Spleen (tissue), 11 donors: Measurements from ENCODE around the gene UBR1. TPM values are rescaled to one million over a fixed set of nuclear protein-coding genes. Genes with fewer than 3 reads are reported as not detected.

ENCODE experiments used
- DNase-seq: peaks from one replicate; pipeline ENCODE4 v3.0.0-alpha.2; 2020
- H3K27ac ChIP-seq, 8 donors: fragments of 200-600 bp; sonication (generic) in 7 of 8; 1 replicate in 4 of 8; 2 replicates in 4 of 8; pipeline versions ENCODE4 v1.5.0 to v1.8.0; 2016 to 2021; ENCODE audit warnings: inconsistent platforms in 4 of 8, mild to moderate bottlenecking in 4 of 8, moderate library complexity in 1 of 8
- H3K27me3 ChIP-seq, 7 donors: fragments of 200-600 bp; sonication (generic) in 6 of 7; replicated peaks in 1 of 7; 1 replicate in 4 of 7; 2 replicates in 3 of 7; pipeline versions ENCODE4 v1.5.0 to v1.8.0; 2016 to 2021; ENCODE audit warnings: inconsistent platforms in 3 of 7, mild to moderate bottlenecking in 1 of 7
- H3K36me3 ChIP-seq, 6 donors: fragments of 200-600 bp; sonication (generic) in 5 of 6; 1 replicate in 4 of 6; 2 replicates in 2 of 6; pipeline versions ENCODE4 v1.5.0 to v1.8.0; 2016 to 2021; ENCODE audit warnings: inconsistent platforms in 2 of 6
- H3K4me1 ChIP-seq, 6 donors: fragments of 200-600 bp; sonication (generic) in 5 of 6; 1 replicate in 3 of 6; 2 replicates in 3 of 6; pipeline versions ENCODE4 v1.5.0 to v1.8.0; 2016 to 2021; ENCODE audit warnings: inconsistent platforms in 3 of 6
- H3K4me3 ChIP-seq, 8 donors: fragments of 200-600 bp; sonication (generic) in 7 of 8; 1 replicate in 4 of 8; 2 replicates in 4 of 8; pipeline versions ENCODE4 v1.5.0 to v1.8.0; 2016 to 2021; ENCODE audit warnings: inconsistent platforms in 4 of 8, mild to moderate bottlenecking in 4 of 8, moderate library complexity in 2 of 8
- H3K9me3 ChIP-seq, 8 donors: fragments of 200-600 bp; sonication (generic) in 7 of 8; 1 replicate in 4 of 8; 2 replicates in 4 of 8; pipeline versions ENCODE4 v1.5.0 to v1.8.0; 2016 to 2021; ENCODE audit warnings: inconsistent platforms in 4 of 8
- CTCF ChIP-seq, 11 experiments: fragments of 200-600 bp in 7 of 11; fragments of 450-650 bp in 4 of 11; sonication (generic) in 4 of 11; IDR thresholded peaks in 8 of 11; conservative IDR thresholded peaks in 3 of 11; 1 replicate in 7 of 11; 2 replicates in 4 of 11; pipeline versions ENCODE4 v1.4.0 to v1.8.0; 2016 to 2021; ENCODE audit warnings: antibody characterized with exemption in 11 of 11, inconsistent platforms in 4 of 11, mild to moderate bottlenecking in 1 of 11
- POLR2A ChIP-seq, 3 donors: fragments of 450-650 bp; IDR thresholded peaks; one replicate each; pipeline ENCODE4 v1.5.1; 2017; ENCODE audit warnings: antibody characterized with exemption in 3 of 3, mild to moderate bottlenecking in 1 of 3
- POLR2AphosphoS5 ChIP-seq, 3 donors: sonication (generic); formaldehyde crosslinking; IDR thresholded peaks; one replicate each; pipeline ENCODE4 v1.5.1; 2017; ENCODE audit warnings: antibody characterized with exemption in 3 of 3
- WGBS, 5 donors: extraction: QIAGEN DNeasy Blood & Tissue Kit in 3 of 5; methylation state at CpG; one replicate each; pipeline versions ENCODE4 v1.1.5 to v1.1.7; 2013 to 2018; 5-methylcytosine and 5-hydroxymethylcytosine counted together
- intact Hi-C: fragments of 100-400 bp; cut with DNase I; formaldehyde crosslinking; loops from one replicate; pipeline ENCODE4 v1.15.0; 2023; ENCODE audit warnings: low total_unique reads
- polyA plus RNA-seq, 3 donors: library from polyadenylated mRNA; stranded (reverse); fragments of 200-250 nt; gene quantifications; one replicate each; pipeline ENCODE4 v1.2.1, GENCODE V29; 2013
- total RNA-seq, 7 donors: library from RNA; depleted of rRNA in 3 of 7; stranded (reverse); fragments of >200 nt in 3 of 7; fragmentation: NEBNext Ultra II Directional in 4 of 7; extraction: Animal tissue kit (Norgen Biotek cat#: 25700) in 4 of 7; gene quantifications; one replicate each; pipeline versions ENCODE4 v1.1.0 to v1.2.1, GENCODE V29; 2016 to 2021
- donor health status: healthy with polysubstance abuse.
- donor health status: DM: no; HTN: no; CAD: no; lungs with moderate emphysema.
- donor health status: DM: no; HTN: no; CAD: no.
- donor health status: Bipolar disorder and iron deficiency.
- donor health status: healthy.
- donor health status: DM: no; HTN: no; CAD: no.
- donor health status: DM: yes; HTN: yes; CAD: no.

The UBR1 gene
- total and polyA plus RNA-seq, 10 donors: 4.3 to 69.2 (median 38.8) TPM

GRCh38 chr15:43105077-43105736, 631 bp downstream of the UBR1 start:
- intact Hi-C loops: no loop called here
- TF ChIP-seq POLR2A (IDR thresholded peaks at IDR 0.05) (no peak), POLR2AphosphoS5 (IDR thresholded peaks at IDR 0.05) (no peak), CTCF (IDR thresholded peaks at IDR 0.05 in 8 of 11, conservative IDR thresholded peaks at IDR 0.05 in 3 of 11) (no peak)
- no peak for DNase-seq

DNA sequence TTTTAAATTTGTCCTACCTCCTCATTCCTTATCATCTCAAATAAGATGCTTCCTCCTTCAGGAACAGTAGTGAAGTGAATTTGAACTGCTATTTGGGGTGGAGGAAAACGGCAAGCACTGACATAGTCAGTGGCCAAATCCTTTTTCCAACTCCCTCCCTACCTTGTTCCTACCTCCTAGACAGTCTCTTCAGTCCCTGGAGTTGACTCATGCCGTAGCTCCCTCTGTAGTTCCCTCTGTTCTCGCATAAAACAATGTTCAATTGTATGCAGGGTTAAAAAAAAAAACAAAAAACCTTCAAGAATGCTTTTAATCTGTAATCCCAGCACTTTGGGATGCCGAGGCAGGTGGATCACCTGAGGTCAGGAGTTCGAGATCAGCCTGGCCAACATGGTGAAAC, 1.4 kb downstream of the UBR1 start:
- DNase-seq: no peak
- 53 to 73% (median 60%) methylated on average over 5 of the region's 5 CpGs for whole genome bisulfite sequencing, 5 donors
- no peaks in the 10 kb centered on the region for H3K9me3 ChIP-seq
- peaks cover 0 to 37% (median 14%) of the 10 kb centered on the region in 6 donors for H3K36me3 ChIP-seq
- H3K4me1 ChIP-seq: peaks cover 17 to 82% (median 43%) of the 10 kb centered on the region in 6 donors
- H3K4me3 ChIP-seq: peak overlapping the region in 6 of 8 donors; percentile 61 to 82 (median 68)
- no peak for TF ChIP-seq POLR2A (IDR thresholded peaks at IDR 0.05)
- no peak for TF ChIP-seq POLR2AphosphoS5 (IDR thresholded peaks at IDR 0.05)
- TF ChIP-seq CTCF (IDR thresholded peaks at IDR 0.05 in 8 of 11, conservative IDR thresholded peaks at IDR 0.05 in 3 of 11): no peak
- peak overlapping the region in 2 of 8 donors; percentile 26 to 95 for H3K27ac ChIP-seq
- intact Hi-C loops: no loop called here
- no peaks in the 10 kb centered on the region for H3K27me3 ChIP-seq

More at GRCh38 chr15:43105077-43105736, 631 bp downstream of the UBR1 start:
- WGBS, 5 donors: 10 to 14% (median 12%) methylated on average over 11 of the region's 11 CpGs
- Histone ChIP-seq H3K4me1 (peaks cover 17 to 75% (median 42%) of the 10 kb centered on the region in 6 donors), H3K27me3 (no peaks in the 10 kb centered on the region), H3K9me3 (no peaks in the 10 kb centered on the region), H3K36me3 (peaks cover 0 to 29% (median 12%) of the 10 kb centered on the region in 6 donors), H3K27ac (peak overlapping the region; percentile 72 to 95 (median 92)), H3K4me3 (peak overlapping the region; percentile 61 to 82 (median 68))

DNA sequence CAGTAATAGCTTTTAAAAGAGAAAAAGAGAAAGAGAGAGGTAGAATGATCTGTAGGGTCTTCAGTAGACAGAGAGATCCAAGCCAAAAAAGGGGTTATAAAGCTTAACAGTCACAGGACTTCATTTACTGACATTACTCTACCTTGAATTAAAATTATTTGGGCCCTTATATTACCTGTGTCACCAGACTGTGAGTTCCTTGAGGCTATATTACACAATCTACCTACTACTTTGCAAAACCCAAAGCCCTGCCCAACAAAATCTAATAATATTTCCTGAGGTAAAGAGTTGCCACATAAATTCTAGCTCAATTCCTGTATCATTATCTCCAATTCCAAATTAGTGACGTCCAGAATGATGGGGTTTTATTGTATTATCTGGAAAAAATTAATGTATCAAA, 1.9 kb downstream of the UBR1 start:
- Histone ChIP-seq H3K4me3 (peak overlapping the region in 3 of 8 donors; percentile 63 to 82 (median 74)), H3K27ac (peak overlapping the region in 1 of 8 donors; percentile 95)
- 42 to 73% (median 48%) methylated on average over 1 of the region's 1 CpG for WGBS, 5 donors

More for the DNA sequence above, 1.9 kb downstream of the UBR1 start:
- TF ChIP-seq CTCF (IDR thresholded peaks at IDR 0.05 in 8 of 11, conservative IDR thresholded peaks at IDR 0.05 in 3 of 11): no peak
- no peak for TF ChIP-seq POLR2A (IDR thresholded peaks at IDR 0.05)
- no peak for TF ChIP-seq POLR2AphosphoS5 (IDR thresholded peaks at IDR 0.05)
- no peak for DNase-seq
- H3K27me3 ChIP-seq: no peaks in the 10 kb centered on the region
- peaks cover 17 to 88% (median 43%) of the 10 kb centered on the region in 6 donors for H3K4me1 ChIP-seq
- no peaks in the 10 kb centered on the region for H3K9me3 ChIP-seq
- H3K36me3 ChIP-seq: peaks cover 0 to 42% (median 14%) of the 10 kb centered on the region in 6 donors
- intact Hi-C loops: no loop called here
